HEK293 (cell line): ENCODE data around the gene ST6GALNAC6.

Experiments used
- EGR2 ChIP-seq: fragments of 450-650 bp; formaldehyde crosslinking; IDR thresholded peaks from 2 replicates; pipeline ENCODE4 v1.5.1; 2016; ENCODE audit warnings: low read depth, missing biosample characterization, missing genetic modification characterization
- GLIS1 ChIP-seq: fragments of 450-650 bp; formaldehyde crosslinking; IDR thresholded peaks from 2 replicates; pipeline ENCODE4 v1.5.1; 2016; ENCODE audit warnings: missing biosample characterization, missing genetic modification characterization
- KLF10 ChIP-seq: fragments of 450-650 bp; IDR thresholded peaks from 2 replicates; pipeline ENCODE4 v1.5.1; 2018; ENCODE audit warnings: missing biosample characterization, mild to moderate bottlenecking, missing genetic modification characterization
- KLF7 ChIP-seq: fragments of 450-650 bp; formaldehyde crosslinking; IDR thresholded peaks from 2 replicates; pipeline ENCODE4 v1.5.1; 2016; ENCODE audit warnings: missing biosample characterization, missing genetic modification characterization, borderline replicate concordance
- KLF8 ChIP-seq: fragments of 450-650 bp; formaldehyde crosslinking; IDR thresholded peaks from 2 replicates; pipeline ENCODE4 v1.5.1; 2016; ENCODE audit warnings: missing biosample characterization, missing genetic modification characterization
- SP2 ChIP-seq: fragments of 450-650 bp; formaldehyde crosslinking; IDR thresholded peaks from 2 replicates; pipeline ENCODE4 v1.5.1; 2016; ENCODE audit warnings: missing biosample characterization, missing genetic modification characterization
- SP3 ChIP-seq: fragments of 450-650 bp; formaldehyde crosslinking; IDR thresholded peaks from 2 replicates; pipeline ENCODE4 v1.5.1; 2016; ENCODE audit warnings: missing biosample characterization, missing genetic modification characterization
- TCF7L2 ChIP-seq: IDR thresholded peaks from 2 replicates; pipeline ENCODE4 v1.6.1; 2011; ENCODE audit warnings: low read depth, mild to moderate bottlenecking, inconsistent platforms, low read length, moderate library complexity, borderline replicate concordance
- ZBTB21 ChIP-seq: fragments of 450-650 bp; formaldehyde crosslinking; IDR thresholded peaks from 2 replicates; pipeline ENCODE4 v1.5.1; 2017; ENCODE audit warnings: missing biosample characterization, missing genetic modification characterization
- ZFHX2 ChIP-seq: fragments of 450-650 bp; formaldehyde crosslinking; conservative IDR thresholded peaks from 2 replicates; pipeline ENCODE4 v1.5.1; 2016; ENCODE audit warnings: missing biosample characterization, missing genetic modification characterization
- ZIC2 ChIP-seq: fragments of 450-650 bp; formaldehyde crosslinking; IDR thresholded peaks from 2 replicates; pipeline ENCODE4 v1.5.1; 2016; ENCODE audit warnings: missing biosample characterization, missing genetic modification characterization
- ZNF133 ChIP-seq: fragments of 450-650 bp; formaldehyde crosslinking; IDR thresholded peaks from 2 replicates; pipeline ENCODE4 v1.5.1; 2016; ENCODE audit warnings: missing biosample characterization, missing genetic modification characterization
- ZNF19 ChIP-seq: fragments of 450-650 bp; formaldehyde crosslinking; IDR thresholded peaks from 2 replicates; pipeline ENCODE4; 2016; ENCODE audit warnings: missing biosample characterization, missing genetic modification characterization, low read depth
- ZNF223 ChIP-seq: fragments of 450-650 bp; formaldehyde crosslinking; IDR thresholded peaks from 2 replicates; pipeline ENCODE4 v1.5.1; 2016; ENCODE audit warnings: missing biosample characterization, missing genetic modification characterization
- ZNF23 ChIP-seq: fragments of 450-650 bp; formaldehyde crosslinking; IDR thresholded peaks from 2 replicates; pipeline ENCODE4 v1.5.1; 2016; ENCODE audit warnings: missing biosample characterization, missing genetic modification characterization, borderline replicate concordance
- ZNF473 ChIP-seq: fragments of 450-650 bp; formaldehyde crosslinking; IDR thresholded peaks from 2 replicates; pipeline ENCODE4 v1.5.1; 2017; ENCODE audit warnings: missing biosample characterization, missing genetic modification characterization
- ZNF549 ChIP-seq: fragments of 450-650 bp; IDR thresholded peaks from 2 replicates; pipeline ENCODE4 v1.5.1; 2018; ENCODE audit warnings: missing biosample characterization, missing genetic modification characterization, mild to moderate bottlenecking, inconsistent platforms, moderate library complexity
- ZNF623 ChIP-seq: fragments of 450-650 bp; formaldehyde crosslinking; IDR thresholded peaks from 2 replicates; pipeline ENCODE4 v1.5.1; 2016; ENCODE audit warnings: missing biosample characterization, missing genetic modification characterization
- ZNF660 ChIP-seq: fragments of 450-650 bp; IDR thresholded peaks from 2 replicates; pipeline ENCODE4 v1.5.1; 2018; ENCODE audit warnings: missing biosample characterization, mild to moderate bottlenecking, missing genetic modification characterization
- ZNF747 ChIP-seq: fragments of 450-650 bp; formaldehyde crosslinking; IDR thresholded peaks from 2 replicates; pipeline ENCODE4 v1.5.1; 2016; ENCODE audit warnings: missing biosample characterization, missing genetic modification characterization
- ZNF843 ChIP-seq: fragments of 450-650 bp; formaldehyde crosslinking; IDR thresholded peaks from 2 replicates; pipeline ENCODE4 v1.5.1; 2016; ENCODE audit warnings: missing biosample characterization, missing genetic modification characterization
- ZXDB ChIP-seq: fragments of 450-650 bp; formaldehyde crosslinking; IDR thresholded peaks from 2 replicates; pipeline ENCODE4 v1.5.1; 2016; ENCODE audit warnings: missing biosample characterization, missing genetic modification characterization
- TF ChIP-seq, protein P1 (sequence below): fragments of 450-650 bp; formaldehyde crosslinking; IDR thresholded peaks from 2 replicates; pipeline ENCODE4 v1.5.1; 2017; ENCODE audit warnings: missing biosample characterization, missing genetic modification characterization
- TF ChIP-seq, protein P2 (sequence below): fragments of 450-650 bp; IDR thresholded peaks from 2 replicates; pipeline ENCODE4 v1.5.1; 2018; ENCODE audit warnings: missing biosample characterization, mild to moderate bottlenecking, missing genetic modification characterization
- TF ChIP-seq, protein P3 (sequence below): fragments of 450-650 bp; formaldehyde crosslinking; IDR thresholded peaks from 2 replicates; pipeline ENCODE4 v1.5.1; 2016; ENCODE audit warnings: missing biosample characterization, missing genetic modification characterization
- TF ChIP-seq, protein P4 (sequence below): fragments of 450-650 bp; formaldehyde crosslinking; IDR thresholded peaks from 2 replicates; pipeline ENCODE4 v1.5.1; 2017; ENCODE audit warnings: missing biosample characterization, missing genetic modification characterization
- TF ChIP-seq, protein P5 (sequence below): fragments of 450-650 bp; formaldehyde crosslinking; IDR thresholded peaks from 2 replicates; pipeline ENCODE4 v1.5.1; 2016; ENCODE audit warnings: missing biosample characterization, missing genetic modification characterization
- TF ChIP-seq, protein P6 (sequence below): fragments of 450-650 bp; formaldehyde crosslinking; IDR thresholded peaks from 2 replicates; pipeline ENCODE4 v1.5.1; 2016; ENCODE audit warnings: missing biosample characterization, missing genetic modification characterization

ST6GALNAC6 gene

DNA sequence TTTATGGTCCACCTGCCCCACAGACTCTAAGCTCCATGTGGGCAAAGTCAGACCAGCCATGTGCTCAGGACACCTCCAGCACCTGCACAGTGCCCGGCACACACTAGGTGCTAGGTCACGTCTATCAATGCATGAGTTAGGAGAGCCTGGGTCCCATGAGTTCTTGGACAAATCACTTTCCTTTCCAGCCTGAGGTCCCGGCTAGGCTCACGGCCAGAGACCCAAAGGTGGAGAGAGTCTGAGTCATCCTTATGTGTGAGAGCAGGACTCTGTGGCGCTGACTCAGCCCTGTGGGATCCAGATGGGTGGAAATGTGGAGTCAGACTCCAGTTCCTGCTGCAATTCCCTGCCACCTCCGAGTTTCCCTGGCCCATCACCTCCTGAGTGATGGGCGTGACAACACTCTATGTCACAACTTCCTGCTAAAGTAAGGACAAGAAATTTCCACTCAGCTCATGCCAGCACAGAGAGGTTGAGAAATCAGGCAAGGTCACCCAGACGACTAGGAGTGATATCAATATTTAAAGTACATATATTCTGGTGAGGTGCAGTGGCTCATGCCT lies 19.9 kb upstream of the ST6GALNAC6 start (continued):
- TF ChIP-seq, protein P1, sequence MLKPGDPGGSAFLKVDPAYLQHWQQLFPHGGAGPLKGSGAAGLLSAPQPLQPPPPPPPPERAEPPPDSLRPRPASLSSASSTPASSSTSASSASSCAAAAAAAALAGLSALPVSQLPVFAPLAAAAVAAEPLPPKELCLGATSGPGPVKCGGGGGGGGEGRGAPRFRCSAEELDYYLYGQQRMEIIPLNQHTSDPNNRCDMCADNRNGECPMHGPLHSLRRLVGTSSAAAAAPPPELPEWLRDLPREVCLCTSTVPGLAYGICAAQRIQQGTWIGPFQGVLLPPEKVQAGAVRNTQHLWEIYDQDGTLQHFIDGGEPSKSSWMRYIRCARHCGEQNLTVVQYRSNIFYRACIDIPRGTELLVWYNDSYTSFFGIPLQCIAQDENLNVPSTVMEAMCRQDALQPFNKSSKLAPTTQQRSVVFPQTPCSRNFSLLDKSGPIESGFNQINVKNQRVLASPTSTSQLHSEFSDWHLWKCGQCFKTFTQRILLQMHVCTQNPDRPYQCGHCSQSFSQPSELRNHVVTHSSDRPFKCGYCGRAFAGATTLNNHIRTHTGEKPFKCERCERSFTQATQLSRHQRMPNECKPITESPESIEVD, result no peak
- peak; percentile 31; the same call in 1 of the 2 replicates for TF ChIP-seq KLF10 (tag by site-specific recombination)
- TF ChIP-seq KLF8, result no peak
- TF ChIP-seq, protein P2, sequence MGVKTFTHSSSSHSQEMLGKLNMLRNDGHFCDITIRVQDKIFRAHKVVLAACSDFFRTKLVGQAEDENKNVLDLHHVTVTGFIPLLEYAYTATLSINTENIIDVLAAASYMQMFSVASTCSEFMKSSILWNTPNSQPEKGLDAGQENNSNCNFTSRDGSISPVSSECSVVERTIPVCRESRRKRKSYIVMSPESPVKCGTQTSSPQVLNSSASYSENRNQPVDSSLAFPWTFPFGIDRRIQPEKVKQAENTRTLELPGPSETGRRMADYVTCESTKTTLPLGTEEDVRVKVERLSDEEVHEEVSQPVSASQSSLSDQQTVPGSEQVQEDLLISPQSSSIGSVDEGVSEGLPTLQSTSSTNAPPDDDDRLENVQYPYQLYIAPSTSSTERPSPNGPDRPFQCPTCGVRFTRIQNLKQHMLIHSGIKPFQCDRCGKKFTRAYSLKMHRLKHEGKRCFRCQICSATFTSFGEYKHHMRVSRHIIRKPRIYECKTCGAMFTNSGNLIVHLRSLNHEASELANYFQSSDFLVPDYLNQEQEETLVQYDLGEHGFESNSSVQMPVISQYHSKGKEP (tag by site-specific recombination), result no peak
- no peak for TF ChIP-seq ZNF623 (tag by site-specific recombination)
- TF ChIP-seq ZNF473 (tag by site-specific recombination), result no peak
- TF ChIP-seq, protein P3, sequence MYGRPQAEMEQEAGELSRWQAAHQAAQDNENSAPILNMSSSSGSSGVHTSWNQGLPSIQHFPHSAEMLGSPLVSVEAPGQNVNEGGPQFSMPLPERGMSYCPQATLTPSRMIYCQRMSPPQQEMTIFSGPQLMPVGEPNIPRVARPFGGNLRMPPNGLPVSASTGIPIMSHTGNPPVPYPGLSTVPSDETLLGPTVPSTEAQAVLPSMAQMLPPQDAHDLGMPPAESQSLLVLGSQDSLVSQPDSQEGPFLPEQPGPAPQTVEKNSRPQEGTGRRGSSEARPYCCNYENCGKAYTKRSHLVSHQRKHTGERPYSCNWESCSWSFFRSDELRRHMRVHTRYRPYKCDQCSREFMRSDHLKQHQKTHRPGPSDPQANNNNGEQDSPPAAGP (tag by site-specific recombination), result peak; percentile 64; the same call in 1 of the 2 replicates
- peak; percentile 30; the same call in 1 of the 2 replicates for TF ChIP-seq ZFHX2 (tag by site-specific recombination)
- TF ChIP-seq KLF7 (tag by site-specific recombination), result no peak
- TF ChIP-seq, protein P4, sequence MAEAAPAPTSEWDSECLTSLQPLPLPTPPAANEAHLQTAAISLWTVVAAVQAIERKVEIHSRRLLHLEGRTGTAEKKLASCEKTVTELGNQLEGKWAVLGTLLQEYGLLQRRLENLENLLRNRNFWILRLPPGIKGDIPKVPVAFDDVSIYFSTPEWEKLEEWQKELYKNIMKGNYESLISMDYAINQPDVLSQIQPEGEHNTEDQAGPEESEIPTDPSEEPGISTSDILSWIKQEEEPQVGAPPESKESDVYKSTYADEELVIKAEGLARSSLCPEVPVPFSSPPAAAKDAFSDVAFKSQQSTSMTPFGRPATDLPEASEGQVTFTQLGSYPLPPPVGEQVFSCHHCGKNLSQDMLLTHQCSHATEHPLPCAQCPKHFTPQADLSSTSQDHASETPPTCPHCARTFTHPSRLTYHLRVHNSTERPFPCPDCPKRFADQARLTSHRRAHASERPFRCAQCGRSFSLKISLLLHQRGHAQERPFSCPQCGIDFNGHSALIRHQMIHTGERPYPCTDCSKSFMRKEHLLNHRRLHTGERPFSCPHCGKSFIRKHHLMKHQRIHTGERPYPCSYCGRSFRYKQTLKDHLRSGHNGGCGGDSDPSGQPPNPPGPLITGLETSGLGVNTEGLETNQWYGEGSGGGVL (tag by site-specific recombination), result no peak
- no peak for TF ChIP-seq ZBTB21
- peak; percentile 68; the same call in 1 of the 2 replicates for TF ChIP-seq ZNF660 (tag by site-specific recombination)
- 0 out of 2 replicates have a peak, but pooled peaks have one; percentile 22 for TF ChIP-seq SP3 (tag by site-specific recombination)
- TF ChIP-seq ZXDB, result no peak
- TF ChIP-seq, protein P5, sequence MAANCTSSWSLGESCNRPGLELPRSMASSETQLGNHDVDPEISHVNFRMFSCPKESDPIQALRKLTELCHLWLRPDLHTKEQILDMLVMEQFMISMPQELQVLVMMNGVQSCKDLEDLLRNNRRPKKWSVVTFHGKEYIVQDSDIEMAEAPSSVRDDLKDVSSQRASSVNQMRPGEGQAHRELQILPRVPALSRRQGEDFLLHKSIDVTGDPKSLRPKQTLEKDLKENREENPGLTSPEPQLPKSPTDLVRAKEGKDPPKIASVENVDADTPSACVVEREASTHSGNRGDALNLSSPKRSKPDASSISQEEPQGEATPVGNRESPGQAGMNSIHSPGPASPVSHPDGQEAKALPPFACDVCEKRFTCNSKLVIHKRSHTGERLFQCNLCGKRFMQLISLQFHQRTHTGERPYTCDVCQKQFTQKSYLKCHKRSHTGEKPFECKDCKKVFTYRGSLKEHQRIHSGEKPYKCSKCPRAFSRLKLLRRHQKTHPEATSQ, result no peak
- TF ChIP-seq ZNF133 (tag by site-specific recombination), result no peak
- 0 out of 2 replicates have a peak, but pooled peaks have one; percentile 13 for TF ChIP-seq ZIC2 (tag by site-specific recombination)
- TF ChIP-seq, protein P6, sequence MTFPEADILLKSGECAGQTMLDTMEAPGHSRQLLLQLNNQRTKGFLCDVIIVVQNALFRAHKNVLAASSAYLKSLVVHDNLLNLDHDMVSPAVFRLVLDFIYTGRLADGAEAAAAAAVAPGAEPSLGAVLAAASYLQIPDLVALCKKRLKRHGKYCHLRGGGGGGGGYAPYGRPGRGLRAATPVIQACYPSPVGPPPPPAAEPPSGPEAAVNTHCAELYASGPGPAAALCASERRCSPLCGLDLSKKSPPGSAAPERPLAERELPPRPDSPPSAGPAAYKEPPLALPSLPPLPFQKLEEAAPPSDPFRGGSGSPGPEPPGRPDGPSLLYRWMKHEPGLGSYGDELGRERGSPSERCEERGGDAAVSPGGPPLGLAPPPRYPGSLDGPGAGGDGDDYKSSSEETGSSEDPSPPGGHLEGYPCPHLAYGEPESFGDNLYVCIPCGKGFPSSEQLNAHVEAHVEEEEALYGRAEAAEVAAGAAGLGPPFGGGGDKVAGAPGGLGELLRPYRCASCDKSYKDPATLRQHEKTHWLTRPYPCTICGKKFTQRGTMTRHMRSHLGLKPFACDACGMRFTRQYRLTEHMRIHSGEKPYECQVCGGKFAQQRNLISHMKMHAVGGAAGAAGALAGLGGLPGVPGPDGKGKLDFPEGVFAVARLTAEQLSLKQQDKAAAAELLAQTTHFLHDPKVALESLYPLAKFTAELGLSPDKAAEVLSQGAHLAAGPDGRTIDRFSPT (tag by site-specific recombination), result peak; percentile 38; the same call in 1 of the 2 replicates
- no peak for TF ChIP-seq ZNF23 (tag by site-specific recombination)
- no peak for TF ChIP-seq ZNF843 (tag by site-specific recombination)
- TF ChIP-seq ZNF223 (tag by site-specific recombination), result no peak
- no peak for TF ChIP-seq TCF7L2
- peak; percentile 49 for TF ChIP-seq SP2
- no peak for TF ChIP-seq ZNF19 (tag by site-specific recombination)
- 0 out of 2 replicates have a peak, but pooled peaks have one; percentile 19 for TF ChIP-seq EGR2 (tag by site-specific recombination)
- TF ChIP-seq ZNF747 (tag by site-specific recombination), result no peak
- peak; percentile 44 for TF ChIP-seq GLIS1 (tag by site-specific recombination)
- no peak for TF ChIP-seq ZNF549
